ENCODE data around the gene WNK1. TPM values are rescaled to one million over a fixed set of nuclear protein-coding genes. Genes with fewer than 3 reads are reported as not detected.
A peak's percentile ranks its signal among the peaks of the same experiment; 100 is the strongest.
"Not testable (repeated sequence)": the region's sequence is repeated elsewhere in the genome, so short reads cannot be mapped to it uniquely, and the experiment has no call there.

The WNK1 gene
- total RNA-seq, 1 donor from 2014 or later, result 57.7 TPM

- DNase-seq (ENCODE audit: low read depth) (no peak), FAIRE-seq (no peak)
- H3K4me3 ChIP-seq (ENCODE audit: low read depth, low read length), result no peak overlapping the region
- no peaks in the 10 kb centered on the region for H3K27me3 ChIP-seq (ENCODE audit: control insufficient read depth, insufficient read depth, low read length)
- H3K36me3 ChIP-seq (ENCODE audit: control insufficient read depth, insufficient read depth, low read length), result peaks cover 5% of the 10 kb centered on the region
- TF ChIP-seq, protein P1, sequence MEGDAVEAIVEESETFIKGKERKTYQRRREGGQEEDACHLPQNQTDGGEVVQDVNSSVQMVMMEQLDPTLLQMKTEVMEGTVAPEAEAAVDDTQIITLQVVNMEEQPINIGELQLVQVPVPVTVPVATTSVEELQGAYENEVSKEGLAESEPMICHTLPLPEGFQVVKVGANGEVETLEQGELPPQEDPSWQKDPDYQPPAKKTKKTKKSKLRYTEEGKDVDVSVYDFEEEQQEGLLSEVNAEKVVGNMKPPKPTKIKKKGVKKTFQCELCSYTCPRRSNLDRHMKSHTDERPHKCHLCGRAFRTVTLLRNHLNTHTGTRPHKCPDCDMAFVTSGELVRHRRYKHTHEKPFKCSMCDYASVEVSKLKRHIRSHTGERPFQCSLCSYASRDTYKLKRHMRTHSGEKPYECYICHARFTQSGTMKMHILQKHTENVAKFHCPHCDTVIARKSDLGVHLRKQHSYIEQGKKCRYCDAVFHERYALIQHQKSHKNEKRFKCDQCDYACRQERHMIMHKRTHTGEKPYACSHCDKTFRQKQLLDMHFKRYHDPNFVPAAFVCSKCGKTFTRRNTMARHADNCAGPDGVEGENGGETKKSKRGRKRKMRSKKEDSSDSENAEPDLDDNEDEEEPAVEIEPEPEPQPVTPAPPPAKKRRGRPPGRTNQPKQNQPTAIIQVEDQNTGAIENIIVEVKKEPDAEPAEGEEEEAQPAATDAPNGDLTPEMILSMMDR (IDR thresholded peaks at IDR 0.05; ENCODE audit: insufficient read depth, low read length, severe bottlenecking), result no peak
Measured at GRCh38 chr12:810671-811415, 58.5 kb downstream of the WNK1 start.

DNA sequence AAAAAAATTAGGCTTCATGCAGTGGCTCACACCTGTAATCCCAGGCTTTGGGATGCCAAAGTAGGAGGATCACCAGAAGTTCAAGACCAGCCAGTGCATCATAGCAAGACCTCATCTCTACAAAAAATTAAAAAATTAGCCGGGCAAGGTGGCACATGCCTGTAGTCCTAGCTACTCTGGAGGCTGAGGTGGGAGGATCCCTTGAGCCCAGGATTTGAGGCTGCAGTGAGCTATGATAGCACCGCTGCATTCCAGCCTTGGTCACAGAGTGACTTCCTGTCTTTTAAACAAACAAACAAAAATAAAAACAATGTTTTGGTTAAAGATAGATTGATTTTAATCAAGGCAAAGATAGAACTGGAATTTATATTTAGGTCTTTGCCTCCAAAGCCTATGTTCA is 60.6 kb downstream of the WNK1 start:
- FAIRE-seq, result no peak

DNA sequence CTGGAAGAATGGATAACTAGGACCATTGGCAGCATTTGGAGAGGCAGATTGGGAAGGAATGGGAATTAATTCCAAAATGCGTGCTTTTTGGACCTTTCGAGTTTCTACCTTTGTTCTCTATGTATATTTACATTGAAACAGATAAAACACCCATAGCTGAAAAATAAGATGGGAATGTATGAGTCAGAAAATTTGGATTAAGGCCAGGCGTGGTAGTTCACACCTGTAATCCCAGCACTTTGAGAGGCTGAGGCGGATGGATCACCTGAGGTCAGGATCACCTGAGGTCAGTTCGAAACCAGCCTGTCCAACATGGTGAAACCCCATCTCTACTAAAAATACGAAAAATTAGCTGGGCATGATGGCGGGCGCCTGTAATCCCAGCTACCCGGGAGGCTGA is 65.1 kb downstream of the WNK1 start:
- not testable (repeated sequence) for H3K36me3 ChIP-seq (ENCODE audit: control insufficient read depth, insufficient read depth, low read length); H3K4me3 ChIP-seq (ENCODE audit: low read depth, low read length); FAIRE-seq; H3K27me3 ChIP-seq (ENCODE audit: control insufficient read depth, insufficient read depth, low read length)
- peak; percentile 83 for DNase-seq (ENCODE audit: low read depth)

More for the DNA sequence above, 60.6 kb downstream of the WNK1 start:
- Histone ChIP-seq H3K36me3 (ENCODE audit: control insufficient read depth, insufficient read depth, low read length) (peaks cover 5% of the 10 kb centered on the region), H3K27me3 (ENCODE audit: control insufficient read depth, insufficient read depth, low read length) (no peaks in the 10 kb centered on the region), H3K4me3 (ENCODE audit: low read depth, low read length) (no peak overlapping the region)
- DNase-seq (ENCODE audit: low read depth), result no peak
- TF ChIP-seq, protein P1 (IDR thresholded peaks at IDR 0.05; ENCODE audit: insufficient read depth, low read length, severe bottlenecking), result no peak

GRCh38 chr12:817941-818600 is 65.7 kb downstream of the WNK1 start:
- no peak for DNase-seq (ENCODE audit: low read depth)
- TF ChIP-seq, protein P1 (IDR thresholded peaks at IDR 0.05; ENCODE audit: insufficient read depth, low read length, severe bottlenecking), result no peak
- Histone ChIP-seq H3K36me3 (ENCODE audit: control insufficient read depth, insufficient read depth, low read length) (peaks cover 5% of the 10 kb centered on the region), H3K4me3 (ENCODE audit: low read depth, low read length) (no peak overlapping the region), H3K27me3 (ENCODE audit: control insufficient read depth, insufficient read depth, low read length) (no peaks in the 10 kb centered on the region)
- no peak for FAIRE-seq

DNA sequence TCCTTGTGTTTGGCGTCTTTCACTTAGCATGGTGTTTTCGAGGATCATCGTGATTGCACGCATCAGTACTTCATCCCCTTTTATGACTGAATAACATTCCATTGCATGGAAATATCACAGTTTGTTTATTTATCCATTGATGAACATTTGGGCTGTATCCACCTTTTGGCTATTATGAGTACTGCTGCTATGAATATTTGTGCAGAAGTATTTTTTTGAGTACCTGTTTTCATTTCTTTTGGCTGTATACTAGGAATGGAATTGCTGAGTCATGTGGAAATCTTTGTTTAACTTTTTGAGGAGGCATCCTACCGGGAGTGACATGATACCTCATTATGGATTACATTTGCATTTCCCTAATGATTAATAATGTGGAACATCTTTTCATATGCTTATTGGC is 66.4 kb downstream of the WNK1 start:
- Histone ChIP-seq H3K36me3 (ENCODE audit: control insufficient read depth, insufficient read depth, low read length) (peaks cover 4% of the 10 kb centered on the region), H3K4me3 (ENCODE audit: low read depth, low read length) (no peak overlapping the region), H3K27me3 (ENCODE audit: control insufficient read depth, insufficient read depth, low read length) (no peaks in the 10 kb centered on the region)
- FAIRE-seq (no peak), DNase-seq (ENCODE audit: low read depth) (peak; percentile 20)
- TF ChIP-seq, protein P1 (IDR thresholded peaks at IDR 0.05; ENCODE audit: insufficient read depth, low read length, severe bottlenecking), result no peak

GRCh38 chr12:820336-820735 is 68.0 kb downstream of the WNK1 start:
- DNase-seq (ENCODE audit: low read depth), result no peak
- no peaks in the 10 kb centered on the region for H3K27me3 ChIP-seq (ENCODE audit: control insufficient read depth, insufficient read depth, low read length)
- TF ChIP-seq, protein P1 (IDR thresholded peaks at IDR 0.05; ENCODE audit: insufficient read depth, low read length, severe bottlenecking), result no peak
- FAIRE-seq, result no peak
- H3K36me3 ChIP-seq (ENCODE audit: control insufficient read depth, insufficient read depth, low read length), result no peaks in the 10 kb centered on the region
- H3K4me3 ChIP-seq (ENCODE audit: low read depth, low read length), result no peak overlapping the region
